GM18907 (cell line): ENCODE data around the gene PIP5K1A.
"Not testable (repeated sequence)": the region's sequence is repeated elsewhere in the genome, so short reads cannot be mapped to it uniquely, and the experiment has no call there.

ENCODE experiments used
- ATAC-seq: cut with Tn5 transposase; IDR thresholded peaks from one replicate; pipeline ENCODE4 v1.9.1; 2021; ENCODE audit warnings: mild to moderate bottlenecking, moderate library complexity; ENCODE audit not compliant: unreplicated experiment

The PIP5K1A gene, protein sequence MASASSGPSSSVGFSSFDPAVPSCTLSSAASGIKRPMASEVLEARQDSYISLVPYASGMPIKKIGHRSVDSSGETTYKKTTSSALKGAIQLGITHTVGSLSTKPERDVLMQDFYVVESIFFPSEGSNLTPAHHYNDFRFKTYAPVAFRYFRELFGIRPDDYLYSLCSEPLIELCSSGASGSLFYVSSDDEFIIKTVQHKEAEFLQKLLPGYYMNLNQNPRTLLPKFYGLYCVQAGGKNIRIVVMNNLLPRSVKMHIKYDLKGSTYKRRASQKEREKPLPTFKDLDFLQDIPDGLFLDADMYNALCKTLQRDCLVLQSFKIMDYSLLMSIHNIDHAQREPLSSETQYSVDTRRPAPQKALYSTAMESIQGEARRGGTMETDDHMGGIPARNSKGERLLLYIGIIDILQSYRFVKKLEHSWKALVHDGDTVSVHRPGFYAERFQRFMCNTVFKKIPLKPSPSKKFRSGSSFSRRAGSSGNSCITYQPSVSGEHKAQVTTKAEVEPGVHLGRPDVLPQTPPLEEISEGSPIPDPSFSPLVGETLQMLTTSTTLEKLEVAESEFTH

DNA sequence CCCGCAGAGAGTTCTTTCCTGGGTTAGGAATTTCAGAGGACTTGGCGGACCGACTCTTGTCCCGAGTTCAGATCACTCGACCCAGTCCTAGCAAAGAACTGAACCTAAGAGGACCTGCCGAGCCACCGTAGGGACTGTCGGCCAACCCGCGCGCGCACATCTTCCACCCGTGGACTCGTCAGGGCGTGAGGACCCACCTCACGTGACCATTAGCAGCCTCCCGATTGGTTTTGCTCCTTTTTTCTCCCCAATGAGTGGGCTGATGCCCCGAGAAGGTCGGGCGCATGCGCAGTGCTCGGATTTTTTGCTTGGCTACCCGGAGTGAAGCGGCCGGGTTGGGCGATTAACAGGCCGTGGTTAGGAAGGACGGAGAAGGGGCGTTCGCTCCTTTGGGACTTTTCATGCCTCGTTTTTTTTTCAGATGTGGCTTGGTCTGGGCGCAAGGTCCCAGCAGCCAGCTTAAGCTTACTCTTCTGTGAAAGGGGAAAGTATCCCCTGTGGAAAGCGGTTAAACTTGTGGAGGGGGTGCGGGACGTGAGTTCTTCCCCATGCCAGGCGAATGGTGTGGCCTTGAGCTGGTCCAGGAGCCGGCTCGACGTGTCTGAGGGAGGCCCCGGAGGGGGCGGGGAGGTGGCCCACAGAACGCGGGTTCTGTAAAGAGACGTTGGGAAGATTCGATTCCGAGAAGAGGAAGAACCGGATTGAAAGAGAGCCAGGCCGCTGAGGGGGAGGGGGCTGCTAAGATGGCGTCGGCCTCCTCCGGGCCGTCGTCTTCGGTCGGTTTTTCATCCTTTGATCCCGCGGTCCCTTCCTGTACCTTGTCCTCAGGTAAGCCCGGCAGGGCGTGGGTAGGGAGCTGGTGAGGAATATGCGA is at the start of gene PIP5K1A:
Gene PIP5K1A, plus strand, starts transcription at position 299 of the 874 bp plus-strand sequence. Its CDS starts 445 bp downstream, at position 744.
- ATAC-seq, result peak; percentile 83

GRCh38 chr1:151156515-151156819 is 41.9 kb upstream of the PIP5K1A start, which contains the start of gene TNFAIP8L2:
Gene TNFAIP8L2 (plus strand): TSS chr1:151156649. CDS start chr1:151158698, 2,049 bp downstream.
- peak; percentile 68 for ATAC-seq

- no peak for ATAC-seq
These were observed 41.3 kb upstream of the PIP5K1A start for GRCh38 chr1:151157067-151157531.

GRCh38 chr1:151158326-151158725 is 40.0 kb upstream of the PIP5K1A start:
- no peak for ATAC-seq

DNA sequence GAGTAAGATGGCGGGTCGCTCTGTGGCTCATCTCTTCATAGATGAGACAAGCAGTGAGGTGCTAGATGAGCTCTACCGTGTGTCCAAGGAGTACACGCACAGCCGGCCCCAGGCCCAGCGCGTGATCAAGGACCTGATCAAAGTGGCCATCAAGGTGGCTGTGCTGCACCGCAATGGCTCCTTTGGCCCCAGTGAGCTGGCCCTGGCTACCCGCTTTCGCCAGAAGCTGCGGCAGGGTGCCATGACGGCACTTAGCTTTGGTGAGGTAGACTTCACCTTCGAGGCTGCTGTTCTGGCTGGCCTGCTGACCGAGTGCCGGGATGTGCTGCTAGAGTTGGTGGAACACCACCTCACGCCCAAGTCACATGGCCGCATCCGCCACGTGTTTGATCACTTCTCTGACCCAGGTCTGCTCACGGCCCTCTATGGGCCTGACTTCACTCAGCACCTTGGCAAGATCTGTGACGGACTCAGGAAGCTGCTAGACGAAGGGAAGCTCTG is 39.6 kb upstream of the PIP5K1A start:
- no peak for ATAC-seq

- no peak for ATAC-seq
These were observed 39.0 kb upstream of the PIP5K1A start for GRCh38 chr1:151159373-151159772.

DNA sequence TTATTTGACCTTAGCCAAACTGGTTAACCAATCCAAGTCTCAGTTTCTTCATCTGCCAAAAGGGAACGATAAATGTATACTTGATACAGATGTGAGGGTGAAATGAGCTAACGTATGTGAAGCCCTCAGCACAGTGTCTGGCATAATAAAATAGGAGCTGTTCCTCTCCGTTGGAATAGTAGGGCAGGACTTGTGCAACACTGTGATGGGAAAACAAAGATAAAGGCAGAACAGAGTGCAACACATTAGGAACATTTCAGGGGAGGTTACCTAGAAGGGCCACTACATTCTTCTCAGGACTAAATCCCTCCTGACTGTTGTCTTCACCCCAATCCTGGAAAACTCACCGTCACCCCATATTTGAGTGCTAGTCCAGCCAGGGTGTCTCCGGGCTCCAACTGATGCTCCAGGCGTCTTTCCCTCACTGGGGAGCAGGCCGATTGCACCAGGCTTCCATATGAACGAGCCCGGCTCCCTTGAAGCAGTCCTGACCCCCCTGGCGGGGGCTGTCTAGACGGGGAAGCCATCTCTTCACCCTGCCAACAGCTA is 33.5 kb upstream of the PIP5K1A start:
- ATAC-seq, result no peak

- no peak for ATAC-seq
These were observed 33.0 kb upstream of the PIP5K1A start for GRCh38 chr1:151165281-151165737.

- ATAC-seq, result peak; percentile 81
These were observed 32.4 kb upstream of the PIP5K1A start, which contains the start of the genes LYSMD1 and SCNM1 for GRCh38 chr1:151165738-151166504. Gene LYSMD1 (minus strand): TSS chr1:151165902. CDS start chr1:151165258, 644 bp downstream. Gene SCNM1 (plus strand): TSS chr1:151166144. CDS start chr1:151166153, 9 bp downstream.

DNA sequence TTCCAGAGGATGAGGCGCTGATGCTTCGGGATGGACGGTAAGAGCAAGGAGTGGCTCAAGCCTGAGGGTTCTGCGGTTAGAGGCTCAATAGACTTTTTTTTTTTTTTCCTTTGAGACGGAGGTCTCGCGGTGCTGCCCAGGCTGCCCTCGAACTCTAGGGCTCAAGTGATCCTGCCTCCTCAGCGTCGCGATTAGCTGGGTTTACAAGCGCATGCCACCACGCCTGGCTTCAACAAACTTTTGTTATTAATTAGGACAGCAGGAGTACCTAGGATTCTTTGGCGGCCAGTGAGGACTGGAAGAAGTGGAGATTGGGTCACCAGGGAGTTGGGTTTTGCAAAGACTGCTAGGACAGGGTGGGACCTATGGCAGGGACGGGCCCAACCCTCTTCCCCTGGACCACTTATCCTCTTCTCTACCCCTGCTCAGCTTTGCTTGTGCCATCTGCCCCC is 31.8 kb upstream of the PIP5K1A start:
- no peak for ATAC-seq

DNA sequence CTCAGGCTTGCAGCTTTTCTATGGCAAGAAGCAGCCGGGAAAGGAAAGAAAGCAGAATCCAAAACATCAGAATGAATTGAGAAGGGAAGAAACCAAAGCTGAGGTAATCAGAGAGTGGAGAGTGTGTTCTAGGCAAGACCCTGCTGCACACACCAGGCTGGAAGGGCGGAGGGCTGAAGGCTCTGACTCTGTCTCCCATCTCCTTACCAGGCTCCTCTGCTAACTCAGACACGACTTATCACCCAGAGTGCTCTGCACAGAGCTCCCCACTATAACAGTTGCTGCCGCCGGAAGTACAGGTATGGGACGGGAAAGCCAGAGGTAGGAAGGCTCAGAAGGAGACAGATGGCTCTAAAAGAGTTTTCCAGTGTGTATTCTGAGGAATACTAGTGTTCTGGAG is 31.2 kb upstream of the PIP5K1A start:
- ATAC-seq, result no peak

- ATAC-seq, result no peak
These were observed 27.2 kb upstream of the PIP5K1A start for GRCh38 chr1:151171190-151171589.

DNA sequence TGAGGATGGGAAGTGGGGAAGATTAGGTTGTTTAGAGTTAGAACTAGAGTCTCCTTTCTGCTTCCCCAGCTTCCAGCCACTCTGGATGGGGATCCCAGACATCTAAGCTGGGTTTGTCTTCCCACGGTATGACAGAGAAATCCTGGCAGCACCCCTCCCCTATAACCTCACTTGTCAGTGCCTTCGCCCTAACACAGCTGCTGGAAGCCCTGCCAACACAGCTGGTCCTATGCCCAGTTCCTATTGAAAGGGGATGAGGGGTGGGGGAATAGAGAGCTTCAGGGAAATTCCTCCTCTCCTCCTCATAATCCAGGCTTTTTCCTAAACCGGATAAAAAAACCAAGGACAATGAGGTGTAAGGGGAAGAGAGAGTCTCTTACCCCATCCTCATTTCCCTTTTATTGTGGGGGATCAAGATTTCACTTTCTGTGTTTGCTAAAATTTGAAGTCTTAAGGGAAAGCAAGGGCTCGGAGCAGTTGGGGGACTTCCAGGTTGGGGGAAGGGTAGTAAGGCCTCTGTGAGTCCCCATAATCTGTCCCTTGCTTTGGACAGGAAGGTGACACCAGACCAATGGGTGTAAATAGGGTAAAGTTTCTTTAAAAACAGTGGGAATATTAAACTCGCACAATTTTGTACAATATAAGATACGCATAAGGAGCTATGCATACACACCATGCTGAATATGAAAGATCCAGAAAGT is 23.2 kb upstream of the PIP5K1A start:
- ATAC-seq, result no peak

DNA sequence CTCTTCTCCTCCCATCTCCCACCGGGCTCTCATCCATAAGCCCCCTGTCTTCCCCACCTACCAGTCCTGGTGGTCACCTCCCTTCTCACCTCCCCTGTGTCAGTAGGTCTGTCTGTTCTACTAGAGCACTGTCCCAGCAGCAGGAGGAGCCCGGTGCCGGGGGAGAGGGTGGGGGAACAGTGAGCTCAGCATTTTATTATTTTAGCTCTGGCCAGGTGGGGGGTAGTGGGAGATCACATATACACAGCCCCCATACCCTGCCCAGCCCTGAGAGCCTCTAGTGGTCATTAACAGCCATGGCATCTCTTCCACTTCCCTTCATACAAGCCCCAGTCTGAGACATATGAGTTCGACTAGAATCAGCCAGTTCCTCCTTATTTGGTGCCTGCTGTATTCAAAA is 22.5 kb upstream of the PIP5K1A start, which contains the start of gene TMOD4:
Gene TMOD4, minus strand, starts transcription at position 119 of the 400 bp plus-strand sequence. CDS start 1,106 bp downstream, outside the sequence.
- no peak for ATAC-seq

DNA sequence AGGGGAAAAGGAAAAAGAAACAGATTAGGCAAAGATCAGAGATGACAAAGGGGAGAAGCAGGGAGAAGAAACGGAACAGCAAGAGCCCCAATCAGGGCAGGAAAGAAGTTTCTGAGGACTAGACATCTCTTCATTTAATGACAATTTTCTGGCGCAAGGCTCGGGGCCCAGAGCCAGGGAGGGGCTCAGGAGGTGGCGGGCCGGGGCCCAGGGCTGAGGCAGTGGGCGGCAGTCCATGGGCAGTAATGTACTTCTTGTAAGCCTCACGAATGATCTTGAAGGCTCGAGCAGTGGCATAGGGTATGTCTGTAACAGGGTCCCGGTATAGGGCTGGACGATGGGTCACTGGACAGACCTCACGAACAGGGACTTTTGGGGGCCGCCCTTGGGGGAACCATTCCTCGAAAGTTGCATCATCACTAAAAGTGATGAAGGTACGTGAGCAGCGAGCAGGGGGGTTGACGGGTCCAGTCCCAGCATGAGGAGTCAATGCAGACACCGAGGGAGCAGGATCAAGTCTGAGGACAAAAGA is 21.8 kb upstream of the PIP5K1A start:
- no peak for ATAC-seq

GRCh38 chr1:151184211-151184610 is 14.1 kb upstream of the PIP5K1A start:
- ATAC-seq, result no peak

GRCh38 chr1:151187205-151187604 is 11.1 kb upstream of the PIP5K1A start:
- ATAC-seq, result no peak

- not testable (repeated sequence) for ATAC-seq
These were observed 9.7 kb upstream of the PIP5K1A start for GRCh38 chr1:151188667-151189066.
